CD4-positive, alpha-beta T cell treated with Interleukin-15 for 4 hours (primary cell): ENCODE data around the gene SIPA1L2.
A peak's percentile ranks its signal among the peaks of the same experiment; 100 is the strongest.

Experiments
- DNase-seq: peaks from one replicate; pipeline ENCODE4 v3.0.0-alpha.2; 2020; ENCODE audit warnings: low spot score

The SIPA1L2 gene

GRCh38 chr1:232630047-232630893 is at the start of gene SIPA1L2:
Gene SIPA1L2 (minus strand): TSS chr1:232630133. CDS start chr1:232515339, 114,794 bp downstream.
- DNase-seq, result peak; percentile 85

- DNase-seq, result no peak
Observed at GRCh38 chr1:232678185-232678886, 48.4 kb upstream of the SIPA1L2 start.

DNA sequence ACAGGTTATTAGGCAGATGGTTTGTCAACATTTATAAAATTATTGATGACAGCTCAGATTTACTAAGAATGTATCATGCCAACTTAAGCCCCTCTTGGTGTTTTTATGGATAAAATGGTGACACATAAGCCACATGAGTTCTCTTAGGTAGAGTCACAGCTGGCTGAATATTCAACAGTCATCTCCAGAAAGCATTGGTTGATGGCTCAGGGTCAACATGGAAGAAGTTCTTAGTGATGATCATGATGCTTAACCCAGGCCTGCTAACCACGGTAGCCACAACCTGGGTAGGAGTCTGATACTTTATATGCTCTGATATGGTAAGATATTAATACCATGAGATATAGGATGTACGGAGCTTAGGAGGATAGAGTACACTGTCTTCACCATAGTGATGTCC is 46.4 kb upstream of the SIPA1L2 start:
- no peak for DNase-seq

GRCh38 chr1:232675898-232676297 is 46.0 kb upstream of the SIPA1L2 start:
- no peak for DNase-seq

GRCh38 chr1:232675260-232675659 is 45.3 kb upstream of the SIPA1L2 start:
- DNase-seq, result no peak

- DNase-seq, result no peak
Observed at GRCh38 chr1:232673256-232673655, 43.3 kb upstream of the SIPA1L2 start.

GRCh38 chr1:232669981-232670747 is 40.2 kb upstream of the SIPA1L2 start:
- no peak for DNase-seq

DNA sequence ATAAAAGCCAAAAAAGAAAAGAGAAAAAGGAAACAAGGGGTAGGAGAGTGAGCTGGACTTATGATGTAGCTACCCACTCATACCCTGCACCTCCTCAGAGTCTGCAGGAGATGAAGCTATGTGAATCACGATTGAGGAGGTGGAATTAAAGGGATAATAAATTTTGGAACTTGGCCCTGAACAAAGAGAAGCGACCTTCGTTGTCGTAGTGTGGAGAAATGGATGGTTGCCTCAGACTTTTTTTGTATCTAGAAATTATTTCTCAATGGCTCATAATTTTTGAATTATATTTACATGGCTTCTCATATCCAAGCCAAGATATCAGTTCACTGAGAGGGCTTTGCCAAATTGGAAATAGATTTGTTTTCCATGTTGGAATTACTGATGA is 37.8 kb upstream of the SIPA1L2 start:
- DNase-seq, result no peak

DNA sequence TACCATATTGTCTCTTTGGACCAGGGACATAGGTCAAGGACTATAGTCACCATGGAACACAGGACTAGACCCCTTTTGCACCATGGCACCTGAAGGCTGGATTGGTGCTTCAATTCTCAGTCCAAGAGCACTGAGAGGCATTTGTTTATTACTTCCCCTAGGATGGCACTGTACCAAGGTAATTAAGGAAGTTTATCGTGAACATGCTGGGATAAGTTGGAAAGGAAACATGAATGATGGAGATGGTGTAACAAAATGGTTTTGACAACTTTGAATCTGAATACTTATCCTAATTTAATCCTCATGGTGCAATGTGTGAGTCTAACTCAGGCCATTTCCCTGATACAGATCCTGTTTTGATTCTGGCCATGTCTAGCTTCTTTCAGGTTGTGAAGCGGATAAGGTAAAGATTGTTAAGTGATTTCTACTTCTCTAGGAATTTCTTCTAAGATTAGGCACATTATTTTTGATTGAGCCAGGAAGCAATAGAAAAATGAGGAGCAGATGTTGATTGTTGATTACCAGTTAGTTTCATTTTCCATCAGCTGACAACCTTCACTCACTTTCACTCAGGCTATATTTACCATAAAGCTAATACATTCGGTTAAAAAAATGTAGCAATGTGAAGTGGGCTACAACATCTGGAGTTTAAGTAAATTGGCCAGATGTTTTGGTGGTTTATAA is 37.3 kb upstream of the SIPA1L2 start:
- DNase-seq, result no peak

- no peak for DNase-seq
Observed at GRCh38 chr1:232664844-232665777, 35.2 kb upstream of the SIPA1L2 start.

GRCh38 chr1:232662910-232663309 is 33.0 kb upstream of the SIPA1L2 start:
- DNase-seq, result no peak

DNA sequence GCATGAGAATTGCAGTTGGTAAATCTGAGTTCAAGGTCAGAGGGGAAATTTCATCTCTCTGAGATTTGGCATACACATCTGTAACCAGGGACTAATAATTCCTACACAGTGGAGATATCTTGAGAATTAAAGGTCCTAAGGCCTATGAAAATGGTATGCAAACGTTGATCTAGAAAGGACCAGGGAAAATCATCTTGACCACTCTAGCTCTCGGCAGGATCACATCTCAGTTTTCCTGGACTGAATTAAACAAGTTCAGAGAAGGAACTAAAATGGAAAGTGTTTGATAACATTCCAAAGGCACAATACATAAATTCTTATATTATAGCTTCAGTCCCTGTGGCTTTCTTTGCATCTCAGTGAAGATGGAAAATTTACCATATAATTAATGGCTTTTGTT is 28.5 kb upstream of the SIPA1L2 start:
- DNase-seq, result no peak

DNA sequence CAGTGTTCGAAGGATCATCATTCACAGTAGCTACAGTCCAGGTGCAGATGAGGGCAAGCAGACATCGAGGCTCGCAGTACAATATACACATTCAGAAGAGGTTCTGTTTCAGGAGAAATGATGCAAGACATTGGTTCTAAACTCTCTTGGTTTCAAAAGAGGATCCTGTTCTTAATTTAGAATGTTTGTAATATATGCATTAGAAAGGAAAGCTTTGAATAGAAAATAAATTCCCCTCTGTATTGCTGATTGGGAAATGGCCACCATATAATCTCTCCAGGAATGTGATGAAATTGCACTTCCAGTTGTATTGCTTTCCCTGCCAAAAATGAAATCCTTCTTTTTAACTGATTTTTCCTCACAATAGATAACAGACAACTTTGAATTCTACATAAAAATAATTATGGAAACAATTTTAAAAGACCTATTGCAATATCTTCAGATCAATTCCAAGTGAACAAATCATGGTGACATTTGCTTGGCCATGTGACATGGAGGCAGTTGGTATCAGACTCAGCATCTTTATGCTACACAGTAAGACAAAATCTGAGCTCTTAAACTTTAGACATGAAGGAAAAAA is 27.6 kb upstream of the SIPA1L2 start:
- DNase-seq, result no peak

- no peak for DNase-seq
Observed at GRCh38 chr1:232655746-232656085, 25.8 kb upstream of the SIPA1L2 start.

DNA sequence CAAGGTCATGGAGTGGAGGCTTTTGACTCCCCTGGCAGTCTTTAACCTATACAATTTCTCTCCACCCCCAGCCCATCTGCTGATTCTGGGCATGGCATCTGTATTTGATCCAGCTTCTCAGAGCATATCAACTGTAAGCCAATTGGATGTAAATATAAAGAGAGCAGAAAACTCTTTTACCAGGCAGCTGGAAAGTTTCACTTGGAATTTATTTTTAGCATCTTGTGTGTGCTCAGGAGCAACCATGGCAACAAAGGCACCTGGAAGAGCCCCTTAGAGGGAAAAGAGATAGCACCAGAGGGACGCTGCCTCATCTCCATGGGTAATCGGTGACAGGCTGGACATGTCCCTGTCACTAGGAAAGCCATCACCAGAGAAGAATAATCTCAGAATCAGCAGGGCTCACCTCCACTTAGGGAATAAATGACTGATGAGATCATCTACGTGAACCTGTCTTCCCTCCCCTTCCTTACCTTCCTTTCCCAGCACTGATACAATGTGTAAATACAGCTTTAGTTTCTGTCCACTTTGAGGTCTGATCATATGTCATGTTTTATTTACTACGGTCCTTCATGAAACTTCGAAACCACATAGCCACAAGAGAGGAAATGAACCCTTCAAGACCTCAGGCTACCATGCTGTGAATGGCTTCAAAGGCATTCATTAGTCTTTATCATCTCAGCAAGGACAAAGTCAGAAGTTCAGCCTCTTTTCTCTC is 25.3 kb upstream of the SIPA1L2 start:
- no peak for DNase-seq

DNA sequence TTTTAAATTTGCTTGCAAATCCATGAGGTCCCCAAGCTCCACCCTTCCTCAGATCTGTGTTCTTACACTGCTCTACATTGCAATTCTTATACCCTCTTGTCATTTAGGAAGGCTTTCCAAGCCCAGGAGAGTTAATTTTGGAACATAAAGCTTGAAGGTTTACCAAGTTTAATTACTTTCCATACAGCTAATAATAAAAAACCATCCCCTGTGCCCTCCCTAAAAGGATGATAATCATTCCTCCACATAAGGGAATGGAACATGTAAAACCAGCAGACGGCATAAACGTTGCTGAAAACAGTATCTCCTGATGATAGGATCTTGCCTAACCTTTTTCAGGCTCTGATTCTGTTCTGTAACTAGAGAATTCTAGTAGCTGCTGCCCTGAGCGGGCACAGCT is 23.9 kb upstream of the SIPA1L2 start:
- no peak for DNase-seq

GRCh38 chr1:232650845-232651244 is 20.9 kb upstream of the SIPA1L2 start:
- DNase-seq, result no peak

- DNase-seq, result no peak
Observed at GRCh38 chr1:232650418-232650817, 20.5 kb upstream of the SIPA1L2 start.

GRCh38 chr1:232648316-232648715 is 18.4 kb upstream of the SIPA1L2 start:
- no peak for DNase-seq

- DNase-seq, result no peak
Observed at GRCh38 chr1:232644209-232644608, 14.3 kb upstream of the SIPA1L2 start.
